Iris pigment epithelial cell (primary cell): ENCODE data around the gene SCCPDH.

Experiments
- DNase-seq: peaks from one replicate; pipeline ENCODE4 v3.0.0-alpha.2; 2011; ENCODE audit warnings: low read depth

SCCPDH gene

GRCh38 chr1:246750752-246751151, 26.5 kb downstream of the SCCPDH start:
- DNase-seq, result no peak

- DNase-seq, result peak; percentile 60
Observed at GRCh38 chr1:246753670-246754535, 29.7 kb downstream of the SCCPDH start.

GRCh38 chr1:246755419-246755818, 31.2 kb downstream of the SCCPDH start:
- no peak for DNase-seq

- DNase-seq, result no peak
Observed at GRCh38 chr1:246760422-246761347, 36.5 kb downstream of the SCCPDH start.

GRCh38 chr1:246761396-246761795, 37.2 kb downstream of the SCCPDH start:
- DNase-seq, result peak; percentile 16

- no peak for DNase-seq
Observed at GRCh38 chr1:246765521-246765920, 41.3 kb downstream of the SCCPDH start.

- DNase-seq, result no peak
Observed at GRCh38 chr1:246768403-246769020, 44.3 kb downstream of the SCCPDH start.

GRCh38 chr1:246769306-246769705, 45.1 kb downstream of the SCCPDH start:
- DNase-seq, result peak; percentile 90

GRCh38 chr1:246771366-246771765, 47.2 kb downstream of the SCCPDH start:
- no peak for DNase-seq

GRCh38 chr1:246772686-246773085, 48.5 kb downstream of the SCCPDH start:
- no peak for DNase-seq

- DNase-seq, result no peak
Observed at GRCh38 chr1:246773213-246773641, 49.0 kb downstream of the SCCPDH start.

GRCh38 chr1:246775531-246776385, 51.5 kb downstream of the SCCPDH start:
- DNase-seq, result no peak

- DNase-seq, result no peak
Observed at GRCh38 chr1:246776923-246777322, 52.7 kb downstream of the SCCPDH start.

GRCh38 chr1:246778663-246779062, 54.5 kb downstream of the SCCPDH start:
- DNase-seq, result no peak

GRCh38 chr1:246779561-246780175, 55.5 kb downstream of the SCCPDH start:
- no peak for DNase-seq

GRCh38 chr1:246780264-246780663, 56.1 kb downstream of the SCCPDH start:
- no peak for DNase-seq

GRCh38 chr1:246781212-246781611, 57.0 kb downstream of the SCCPDH start:
- DNase-seq, result no peak

GRCh38 chr1:246782120-246782900, 58.1 kb downstream of the SCCPDH start:
- DNase-seq, result peak; percentile 91

GRCh38 chr1:246784621-246785493, 60.6 kb downstream of the SCCPDH start:
- peak; percentile 78 for DNase-seq
